GM18520 (cell line): ENCODE measurements around the gene CYP4B1.
"Not testable (repeated sequence)": the region's sequence is repeated elsewhere in the genome, so short reads cannot be mapped to it uniquely, and the experiment has no call there.

Source experiments
- ATAC-seq: cut with Tn5 transposase; IDR thresholded peaks from one replicate; pipeline ENCODE4 v1.9.1; 2021; ENCODE audit not compliant: unreplicated experiment

The CYP4B1 gene

DNA sequence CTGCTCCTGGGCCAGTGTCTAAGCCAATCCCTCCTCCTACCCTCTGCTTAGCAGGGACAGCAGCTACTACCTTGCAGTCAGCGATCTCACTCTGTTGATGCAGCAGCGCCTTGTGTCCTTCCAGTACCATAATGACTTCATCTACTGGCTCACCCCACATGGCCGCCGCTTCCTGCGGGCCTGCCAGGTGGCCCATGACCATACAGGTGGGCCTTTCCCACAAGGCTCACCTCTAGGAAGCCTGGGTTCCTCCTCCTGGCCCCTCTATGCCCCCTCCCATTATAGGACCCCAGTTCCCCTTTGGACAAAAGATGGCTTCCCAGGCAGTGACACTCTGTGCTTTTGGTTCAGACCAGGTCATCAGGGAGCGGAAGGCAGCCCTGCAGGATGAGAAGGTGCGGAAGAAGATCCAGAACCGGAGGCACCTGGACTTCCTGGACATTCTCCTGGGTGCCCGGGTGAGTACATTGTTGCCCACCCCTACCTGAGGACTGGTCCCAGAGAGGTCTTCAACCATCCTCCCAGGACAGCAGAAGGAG is 15.1 kb downstream of the CYP4B1 start:
- ATAC-seq, result no peak

DNA sequence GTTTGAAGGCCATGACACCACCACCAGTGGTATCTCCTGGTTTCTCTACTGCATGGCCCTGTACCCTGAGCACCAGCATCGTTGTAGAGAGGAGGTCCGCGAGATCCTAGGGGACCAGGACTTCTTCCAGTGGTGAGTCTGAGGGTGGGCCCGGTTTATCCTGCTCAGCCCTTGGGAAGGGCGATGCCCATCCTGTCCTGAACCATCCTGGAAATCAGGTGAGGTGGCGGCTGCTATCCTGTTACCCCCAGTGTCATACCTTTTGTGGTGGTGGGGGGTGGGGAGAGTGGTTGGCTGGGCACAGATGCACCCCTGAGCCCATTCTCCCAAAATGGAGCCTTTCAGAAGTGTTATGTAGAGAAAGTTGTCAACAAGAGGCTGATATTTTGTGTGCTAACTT is 16.3 kb downstream of the CYP4B1 start:
- ATAC-seq, result no peak

DNA sequence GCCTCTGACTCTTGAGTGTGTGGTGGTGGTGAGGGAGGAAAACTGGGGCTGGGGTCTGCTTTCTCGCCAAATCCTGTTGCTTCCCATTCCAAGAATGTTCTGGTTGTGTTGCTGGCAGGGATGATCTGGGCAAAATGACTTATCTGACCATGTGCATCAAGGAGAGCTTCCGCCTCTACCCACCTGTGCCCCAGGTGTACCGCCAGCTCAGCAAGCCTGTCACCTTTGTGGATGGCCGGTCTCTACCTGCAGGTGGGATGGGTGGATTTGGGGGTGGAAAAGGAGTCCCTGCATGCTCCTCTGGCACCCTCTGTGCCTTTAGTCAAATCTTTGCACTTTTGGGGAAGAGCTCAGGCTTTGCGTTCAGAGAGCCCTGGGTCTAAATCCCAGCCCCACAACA is 18.1 kb downstream of the CYP4B1 start:
- no peak for ATAC-seq

DNA sequence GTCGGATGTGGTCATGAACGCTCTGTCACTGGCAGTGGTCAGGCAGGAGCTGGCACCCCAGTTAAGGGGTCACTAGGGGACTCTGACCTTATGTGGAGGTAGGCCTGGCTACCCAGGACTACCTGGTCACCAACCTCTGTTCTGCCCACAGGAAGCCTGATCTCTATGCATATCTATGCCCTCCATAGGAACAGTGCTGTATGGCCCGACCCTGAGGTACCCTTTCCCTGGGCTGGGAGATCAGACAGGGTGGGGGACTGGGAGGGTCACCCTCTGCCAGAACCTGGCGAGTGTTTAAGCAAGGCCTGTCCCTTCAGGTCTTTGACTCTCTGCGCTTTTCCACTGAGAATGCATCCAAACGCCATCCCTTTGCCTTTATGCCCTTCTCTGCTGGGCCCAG is 19.0 kb downstream of the CYP4B1 start:
- no peak for ATAC-seq

DNA sequence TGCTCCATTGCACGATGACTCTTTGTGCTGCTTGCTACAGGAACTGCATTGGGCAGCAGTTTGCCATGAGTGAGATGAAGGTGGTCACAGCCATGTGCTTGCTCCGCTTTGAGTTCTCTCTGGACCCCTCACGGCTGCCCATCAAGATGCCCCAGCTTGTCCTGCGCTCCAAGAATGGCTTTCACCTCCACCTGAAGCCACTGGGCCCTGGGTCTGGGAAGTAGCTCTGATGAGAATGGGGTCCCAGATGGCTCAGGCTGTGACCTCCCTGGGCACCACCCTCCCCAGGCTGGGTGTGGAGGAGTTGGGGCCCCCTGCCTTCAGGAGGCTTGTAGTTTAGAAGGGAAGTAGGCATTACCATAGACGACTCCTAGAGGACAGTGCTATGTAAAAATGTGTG is 19.7 kb downstream of the CYP4B1 start:
- ATAC-seq, result no peak

DNA sequence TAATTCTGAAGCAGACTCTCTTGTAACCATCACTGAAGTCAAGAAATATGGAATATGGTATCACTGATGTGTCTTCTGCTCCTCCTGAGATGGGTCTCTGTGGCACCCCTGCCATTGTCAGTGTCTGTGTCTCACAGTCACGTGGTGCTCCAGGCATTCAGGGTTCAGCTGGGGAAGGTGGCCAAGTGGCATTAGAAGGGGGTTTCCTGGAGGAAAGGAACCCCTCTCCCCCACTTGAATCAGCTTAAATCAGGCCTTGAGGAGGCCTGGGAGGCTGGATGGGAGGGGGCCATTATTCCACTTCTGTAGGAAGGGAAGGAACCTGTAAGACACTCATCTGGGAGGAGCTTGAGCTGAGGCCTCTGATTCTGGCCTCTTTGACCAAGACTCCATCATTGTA is 20.5 kb downstream of the CYP4B1 start:
- ATAC-seq, result no peak

DNA sequence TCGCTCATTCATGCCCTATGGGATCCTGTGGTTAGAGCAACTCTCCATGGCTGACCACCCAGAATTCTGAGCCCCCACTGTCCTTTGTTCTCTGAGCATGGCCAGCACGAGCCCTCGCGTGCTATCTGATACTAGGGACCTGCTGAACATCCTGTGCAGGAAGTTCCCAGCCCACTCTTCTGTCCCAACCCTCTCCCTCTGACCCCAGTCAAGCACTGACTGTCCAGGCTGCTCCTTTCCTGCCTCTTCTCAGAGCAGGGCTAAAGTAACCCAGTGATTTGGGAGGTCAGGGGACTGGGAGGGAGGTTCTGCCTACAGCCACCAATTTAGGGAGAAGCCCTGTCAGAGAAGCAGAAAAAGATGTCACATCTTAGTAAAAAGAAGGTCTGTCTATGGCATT is 21.2 kb downstream of the CYP4B1 start:
- ATAC-seq, result no peak

DNA sequence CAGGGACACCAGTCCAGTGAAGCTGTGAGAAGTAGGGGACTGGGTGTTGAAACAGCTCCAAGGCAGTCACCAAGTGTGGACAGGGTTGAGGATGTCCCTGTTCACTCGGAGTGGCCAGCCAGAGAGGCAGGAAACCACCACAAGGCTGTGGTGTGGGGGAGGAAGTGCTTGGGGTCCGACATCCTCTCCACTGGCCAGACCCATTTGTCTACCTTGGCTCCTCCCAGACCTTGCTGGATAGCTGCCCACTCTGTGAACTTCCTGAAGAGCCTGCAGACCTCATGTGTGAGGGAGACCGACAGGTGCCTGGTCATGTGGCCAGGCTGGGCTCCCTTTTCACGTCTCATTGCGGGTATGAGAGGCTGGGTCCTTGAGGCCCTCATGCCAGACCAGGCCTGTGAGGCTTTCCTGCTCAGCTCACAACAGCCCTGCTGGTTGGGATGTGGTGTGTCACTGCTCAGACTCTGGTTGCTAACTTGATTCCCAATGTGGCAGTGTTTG is 21.8 kb downstream of the CYP4B1 start:
- ATAC-seq, result no peak

DNA sequence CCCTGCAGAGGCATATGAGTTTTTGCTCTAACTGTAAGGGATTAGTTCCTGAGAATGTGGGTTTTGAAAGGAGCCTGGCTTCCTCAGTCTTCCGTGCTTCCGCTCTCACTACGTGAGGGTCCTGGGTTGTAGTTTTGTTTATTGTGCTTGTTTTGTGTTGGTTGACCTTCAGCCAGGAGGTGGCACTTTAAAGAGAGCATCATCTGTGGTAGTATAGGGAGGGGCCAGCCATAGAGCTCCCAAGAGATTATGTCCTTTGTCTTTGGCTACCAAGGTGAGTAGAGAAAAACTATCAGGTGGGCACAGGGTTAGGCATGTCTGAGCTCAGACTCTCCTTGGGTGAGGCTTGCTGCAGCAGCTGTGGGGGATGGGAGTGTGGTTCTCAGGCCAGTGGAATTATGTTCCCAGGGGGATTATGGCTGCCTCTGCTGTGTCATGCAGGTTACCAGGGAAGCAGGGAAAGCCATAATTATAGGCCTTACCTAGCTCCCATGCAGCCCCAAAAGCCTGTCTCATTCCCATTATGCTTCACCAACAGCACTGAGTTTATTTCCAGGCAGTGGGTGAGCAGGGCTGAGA is 23.5 kb downstream of the CYP4B1 start:
- no peak for ATAC-seq

DNA sequence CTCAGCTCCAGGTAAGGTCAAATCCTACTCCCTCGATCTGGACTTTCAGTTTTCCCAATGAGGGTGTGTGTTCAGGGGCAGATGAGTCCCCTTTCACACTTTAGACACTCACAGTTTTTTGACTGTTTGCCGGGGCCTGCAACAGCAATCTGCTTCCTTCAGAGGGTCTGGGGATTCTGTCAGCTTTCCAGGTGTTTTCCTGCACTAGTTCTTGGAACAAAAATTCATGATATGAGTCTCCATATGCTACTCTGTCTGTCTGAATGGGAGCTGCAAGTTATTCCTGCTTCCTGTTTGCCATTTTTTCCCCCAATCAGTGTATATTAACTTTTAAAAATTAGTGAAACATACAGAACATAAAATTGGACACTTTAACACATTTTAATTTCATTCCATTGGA is 24.3 kb downstream of the CYP4B1 start:
- no peak for ATAC-seq

DNA sequence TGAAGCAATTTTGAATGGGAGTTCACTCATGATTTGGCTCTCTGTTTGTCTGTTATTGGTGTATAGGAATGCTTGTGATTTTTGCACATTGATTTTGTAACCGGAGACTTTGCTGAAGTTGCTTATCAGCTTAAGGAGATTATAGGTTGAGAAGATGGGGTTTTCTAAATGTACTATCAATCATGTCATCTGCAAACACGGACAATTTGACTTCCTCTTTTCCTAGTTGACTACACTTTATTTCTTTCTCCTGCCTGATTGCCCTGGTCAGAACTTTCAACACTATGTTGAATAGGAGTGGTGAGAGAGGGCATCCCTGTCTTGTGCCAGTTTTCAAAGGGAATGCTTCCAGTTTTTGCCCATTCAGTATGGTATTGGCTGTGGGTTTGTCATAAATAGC is 28.0 kb downstream of the CYP4B1 start:
- not testable (repeated sequence) for ATAC-seq

DNA sequence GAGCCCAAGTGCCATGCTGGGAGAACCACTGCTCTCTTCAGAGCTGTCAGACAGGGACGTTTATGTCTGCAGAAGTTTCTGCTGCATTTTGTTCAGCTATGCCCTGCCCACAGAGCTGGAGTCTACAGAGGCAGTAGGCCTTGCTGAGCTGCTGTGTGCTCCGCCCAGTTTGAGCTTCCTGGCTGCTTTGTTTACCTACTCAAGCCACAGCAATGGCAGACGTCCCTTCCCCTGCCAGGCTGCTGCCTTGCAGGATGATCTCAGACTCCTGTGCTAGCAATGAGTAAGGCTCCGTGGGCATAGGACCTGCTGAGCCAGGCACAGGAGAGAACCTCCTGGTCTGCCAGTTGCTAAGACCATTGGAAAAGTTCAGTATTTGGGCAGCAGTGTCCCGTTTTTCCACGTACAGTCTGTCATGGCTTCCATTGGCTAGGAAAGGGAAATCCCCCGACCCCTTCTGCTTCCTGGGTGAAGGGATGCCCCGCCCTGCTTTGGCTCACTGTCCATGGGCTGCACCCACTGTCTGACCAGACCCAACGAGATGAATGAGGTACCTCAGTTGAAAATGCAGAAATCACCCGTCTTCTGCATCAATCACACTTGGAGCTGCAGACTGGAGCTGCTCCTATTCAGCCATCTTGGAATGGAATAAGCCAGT is 31.9 kb downstream of the CYP4B1 start:
- ATAC-seq, result no peak

DNA sequence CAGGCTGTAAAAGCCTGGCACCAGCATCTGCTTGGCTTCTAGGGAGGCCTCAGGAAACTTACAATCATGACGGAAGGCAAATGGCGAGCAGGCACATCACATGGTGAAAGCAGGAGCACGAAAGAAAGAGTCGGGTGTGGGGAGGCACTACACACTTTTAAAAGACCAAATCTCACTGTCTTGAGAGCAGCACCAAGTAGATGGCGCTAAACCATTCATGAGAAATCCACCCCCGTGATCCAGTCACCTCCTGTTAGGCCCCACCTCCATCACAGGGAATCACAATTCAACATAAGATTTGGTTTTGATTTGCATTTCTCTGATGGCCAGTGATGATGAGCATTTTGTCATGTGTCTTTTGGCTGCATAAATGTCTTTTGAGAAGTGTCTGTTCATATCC is 36.6 kb downstream of the CYP4B1 start:
- not testable (repeated sequence) for ATAC-seq

DNA sequence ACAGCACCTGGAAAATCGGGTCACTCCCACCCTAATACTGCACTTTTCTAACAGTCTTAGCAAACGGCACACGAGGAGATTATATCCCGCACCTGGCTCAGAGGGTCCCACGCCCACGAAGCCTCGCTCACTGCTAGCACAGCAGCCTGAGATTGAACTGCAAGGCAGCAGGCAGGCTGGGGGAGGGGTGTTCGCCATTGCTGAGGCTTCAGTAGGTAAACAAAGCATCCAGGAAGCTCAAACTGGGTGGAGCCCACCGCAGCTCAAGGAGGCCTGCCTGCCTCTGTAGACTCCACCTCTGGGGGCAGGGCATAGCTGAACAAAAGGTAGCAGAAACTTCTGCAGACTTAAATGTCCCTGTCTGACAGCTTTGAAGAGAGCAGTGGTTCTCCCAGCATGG is 47.5 kb downstream of the CYP4B1 start:
- ATAC-seq, result not testable (repeated sequence)

DNA sequence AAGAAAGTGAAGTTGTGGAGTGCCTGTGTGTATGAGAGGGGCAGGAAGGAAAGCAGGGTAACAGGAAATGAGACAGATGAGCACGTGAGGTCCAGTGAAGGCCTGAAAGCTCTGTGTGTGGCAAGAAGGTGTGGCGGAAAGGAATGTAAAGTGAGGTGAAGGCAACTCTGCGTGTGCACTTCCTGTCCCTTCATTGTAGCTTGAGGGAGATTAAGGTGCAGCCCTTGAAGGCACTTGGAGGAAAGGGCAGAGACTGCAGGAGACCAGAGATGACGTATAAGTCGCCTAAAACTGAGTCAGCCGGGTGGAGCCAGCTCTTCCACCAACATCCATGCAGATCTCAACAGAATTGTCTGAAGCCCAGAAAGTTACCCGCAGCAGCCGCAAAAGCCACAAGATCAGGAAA is 58.8 kb downstream of the CYP4B1 start:
- not testable (repeated sequence) for ATAC-seq

DNA sequence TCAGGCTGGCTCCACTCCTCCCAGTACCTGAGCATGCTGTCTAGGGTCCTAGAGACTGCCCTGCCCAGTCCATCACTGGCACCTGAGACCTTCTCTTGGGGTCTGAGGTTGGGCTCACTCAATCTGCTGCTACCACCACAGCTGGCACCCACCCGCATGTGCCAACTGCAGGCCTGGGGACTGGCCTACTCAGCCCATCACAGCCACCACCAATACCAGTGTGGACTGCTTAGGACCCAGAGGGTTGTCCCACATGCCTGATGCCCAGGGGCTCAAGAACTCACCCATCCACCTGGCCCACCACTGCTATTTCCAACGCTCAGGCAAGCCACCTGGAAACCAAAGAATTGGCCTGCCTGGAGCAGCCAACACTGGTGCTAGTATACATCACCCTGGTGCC is 63.5 kb downstream of the CYP4B1 start:
- no peak for ATAC-seq
